ENCODE measurements around the gene ZNF366. TPM values are rescaled to one million over a fixed set of nuclear protein-coding genes. Genes with fewer than 3 reads are reported as not detected.

The ZNF366 gene
- polyA plus RNA-seq, 3 donors = 0.05 to 1.2 (median 0.76) TPM

DNA sequence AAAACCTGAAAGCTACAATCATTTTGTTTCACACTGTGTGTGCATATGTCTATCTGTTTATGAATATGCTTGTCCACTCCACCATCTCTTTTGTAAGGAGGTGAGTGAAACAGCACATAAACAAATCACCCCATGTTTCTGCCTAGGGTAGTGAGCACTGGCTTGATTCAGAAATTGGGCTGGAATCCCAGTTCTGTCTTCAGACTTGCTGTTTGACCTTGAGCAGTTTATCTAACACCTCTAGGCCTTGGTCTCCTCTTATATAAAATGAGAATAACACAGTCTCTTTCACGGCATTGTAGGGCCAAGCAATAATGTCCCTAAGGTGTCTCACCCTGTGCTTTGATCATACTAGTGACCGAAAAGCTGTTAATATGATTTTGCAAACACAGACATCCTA is 61.2 kb downstream of the ZNF366 start:
- Mint-ChIP-seq H3K36me3 (peaks cover 21 to 66% of the 10 kb centered on the region in 2 donors), H3K9me3 (peaks cover 0 to 1% (median 0%) of the 10 kb centered on the region in 7 donors), H3K4me1 (no peaks in the 10 kb centered on the region), H3K27ac (no peak overlapping the region), H3K4me3 (no peak overlapping the region), H3K27me3 (ENCODE audit: low read depth in 3 of 3) (peaks cover 0 to 4% (median 2%) of the 10 kb centered on the region in 3 donors)
- Histone ChIP-seq H3K9ac (ENCODE audit: insufficient read depth, low read length, poor library complexity, severe bottlenecking) (no peak overlapping the region), H3K9me3 (replicated peaks in 1 of 2; ENCODE audit: control insufficient read depth in 1 of 2, insufficient read depth in 1 of 2, low read length in 2 of 2) (no peaks in the 10 kb centered on the region), H3K4me1 (ENCODE audit: control insufficient read depth in 1 of 2, insufficient read depth in 2 of 2, low read length in 2 of 2) (no peaks in the 10 kb centered on the region), H3K79me2 (ENCODE audit: insufficient read depth, low read length) (no peaks in the 10 kb centered on the region), H2AFZ (ENCODE audit: insufficient read depth, low read depth, low read length, poor library complexity, severe bottlenecking) (no peak overlapping the region), H3K4me2 (replicated peaks; ENCODE audit: extremely low read depth, low read length, poor library complexity, severe bottlenecking) (no peak overlapping the region), H3K36me3 (replicated peaks in 1 of 2; ENCODE audit: control insufficient read depth in 1 of 2, insufficient read depth in 2 of 2, low read length in 2 of 2) (peaks cover 0 to 10% of the 10 kb centered on the region in 2 donors), H4K20me1 (ENCODE audit: insufficient read depth, low read length) (no peaks in the 10 kb centered on the region), H3K4me3 (replicated peaks in 1 of 3; ENCODE audit: low read depth in 2 of 3, low read length in 3 of 3) (no peak overlapping the region), H3K27ac (ENCODE audit: low read depth in 1 of 2, low read length in 2 of 2) (no peak overlapping the region), H3K27me3 (ENCODE audit: control insufficient read depth in 2 of 2, insufficient read depth in 2 of 2, low read length in 2 of 2) (no peaks in the 10 kb centered on the region)
- intact Hi-C loops (cut with micrococcal nuclease) = no loop called here
- no peak for TF ChIP-seq CTCF (IDR thresholded peaks at IDR 0.05)
- 100% methylated on average over 1 of the region's 2 CpGs for WGBS (ENCODE audit: insufficient coverage)
- no peak for DNase-seq

GRCh38 chr5:72443883-72444282 is 63.3 kb downstream of the ZNF366 start:
- no peak overlapping the region for H3K27ac Mint-ChIP-seq
- H3K27ac ChIP-seq (ENCODE audit: low read depth in 1 of 2, low read length in 2 of 2) = no peak overlapping the region
- H3K27me3 Mint-ChIP-seq (ENCODE audit: low read depth in 3 of 3) = peaks cover 0 to 4% (median 2%) of the 10 kb centered on the region in 3 donors
- H3K27me3 ChIP-seq (ENCODE audit: control insufficient read depth in 2 of 2, insufficient read depth in 2 of 2, low read length in 2 of 2) = no peaks in the 10 kb centered on the region
- no peak overlapping the region for H3K4me3 Mint-ChIP-seq
- no peak for TF ChIP-seq CTCF (IDR thresholded peaks at IDR 0.05)
- 94% methylated on average over 10 of the region's 14 CpGs for WGBS (ENCODE audit: insufficient coverage)
- no peak overlapping the region for H3K9ac ChIP-seq (ENCODE audit: insufficient read depth, low read length, poor library complexity, severe bottlenecking)
- no peaks in the 10 kb centered on the region for H3K9me3 ChIP-seq (replicated peaks in 1 of 2; ENCODE audit: control insufficient read depth in 1 of 2, insufficient read depth in 1 of 2, low read length in 2 of 2)
- peaks cover 10 to 48% of the 10 kb centered on the region in 2 donors for H3K36me3 Mint-ChIP-seq
- H3K9me3 Mint-ChIP-seq = no peaks in the 10 kb centered on the region
- no peak for DNase-seq
- peaks cover 0 to 10% of the 10 kb centered on the region in 2 donors for H3K36me3 ChIP-seq (replicated peaks in 1 of 2; ENCODE audit: control insufficient read depth in 1 of 2, insufficient read depth in 2 of 2, low read length in 2 of 2)
- no peaks in the 10 kb centered on the region for H3K4me1 Mint-ChIP-seq
- no peak overlapping the region for H3K4me2 ChIP-seq (replicated peaks; ENCODE audit: extremely low read depth, low read length, poor library complexity, severe bottlenecking)
- H2AFZ ChIP-seq (ENCODE audit: insufficient read depth, low read depth, low read length, poor library complexity, severe bottlenecking) = no peak overlapping the region
- intact Hi-C loops (cut with micrococcal nuclease) = no loop called here
- no peak overlapping the region for H3K4me3 ChIP-seq (replicated peaks in 1 of 3; ENCODE audit: low read depth in 2 of 3, low read length in 3 of 3)
- H4K20me1 ChIP-seq (ENCODE audit: insufficient read depth, low read length) = no peaks in the 10 kb centered on the region
- H3K79me2 ChIP-seq (ENCODE audit: insufficient read depth, low read length) = no peaks in the 10 kb centered on the region
- no peaks in the 10 kb centered on the region for H3K4me1 ChIP-seq (ENCODE audit: control insufficient read depth in 1 of 2, insufficient read depth in 2 of 2, low read length in 2 of 2)

All from CD14-positive monocyte (primary cell).